Erythroblast (primary cell): ENCODE data around the gene C1orf105.

Experiments used
- GATA1 ChIP-seq: IDR thresholded peaks from 2 replicates; pipeline ENCODE4 v1.6.1; 2011; ENCODE audit warnings: low read depth, mild to moderate bottlenecking, control low read depth, low read length, moderate library complexity
- POLR2A ChIP-seq: IDR thresholded peaks from 2 replicates; pipeline ENCODE4 v1.6.1; 2011; ENCODE audit warnings: mild to moderate bottlenecking, low read length

DNA sequence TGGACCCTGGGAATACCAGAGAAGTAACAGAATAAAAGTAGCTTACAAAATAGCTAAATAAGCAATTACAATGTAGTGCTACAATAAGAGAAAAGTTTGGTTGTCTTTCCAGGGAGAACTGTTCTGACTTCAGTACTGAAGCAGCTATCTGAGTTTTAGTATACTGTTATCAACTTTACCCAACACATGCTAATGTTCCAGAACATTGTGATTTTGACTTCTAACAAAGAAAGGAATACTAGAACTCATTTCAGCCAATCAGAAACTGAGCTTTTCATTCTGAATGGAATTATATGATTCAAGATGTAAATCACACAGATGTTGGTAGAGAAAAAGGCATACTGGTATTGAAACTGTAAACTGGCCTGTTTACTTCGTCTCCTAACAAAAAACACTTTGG is at the start of gene C1orf105:
- TF ChIP-seq POLR2A (no peak), GATA1 (no peak)
